ENCODE data around the gene PTCSC3.
"Not testable (repeated sequence)": the region's sequence is repeated elsewhere in the genome, so short reads cannot be mapped to it uniquely, and the experiment has no call there.

Gene PTCSC3

GRCh38 chr14:36171607-36172006, 4.9 kb downstream of the PTCSC3 start:
- DNase-seq: no peak

- DNase-seq: no peak
Observed at GRCh38 chr14:36167431-36167830, 9.1 kb downstream of the PTCSC3 start.

GRCh38 chr14:36163451-36163850, 13.1 kb downstream of the PTCSC3 start:
- no peak for DNase-seq

GRCh38 chr14:36162267-36162666, 14.3 kb downstream of the PTCSC3 start:
- DNase-seq: no peak

GRCh38 chr14:36161776-36162175, 14.7 kb downstream of the PTCSC3 start:
- DNase-seq: no peak

GRCh38 chr14:36151335-36151734, 25.2 kb downstream of the PTCSC3 start:
- DNase-seq: no peak

GRCh38 chr14:36134038-36134437, 42.5 kb downstream of the PTCSC3 start:
- no peak for DNase-seq

GRCh38 chr14:36132826-36133225, 43.7 kb downstream of the PTCSC3 start:
- no peak for DNase-seq

- DNase-seq: no peak
Observed at GRCh38 chr14:36130186-36130585, 46.3 kb downstream of the PTCSC3 start.

- no peak for DNase-seq
Observed at GRCh38 chr14:36129181-36129580, 47.3 kb downstream of the PTCSC3 start.

- DNase-seq: no peak
Observed at GRCh38 chr14:36113341-36113740, 63.2 kb downstream of the PTCSC3 start.

GRCh38 chr14:36111822-36112583, 64.5 kb downstream of the PTCSC3 start:
- no peak for DNase-seq

GRCh38 chr14:36105401-36105800, 71.1 kb downstream of the PTCSC3 start:
- DNase-seq: no peak

- not testable (repeated sequence) for DNase-seq
Observed at GRCh38 chr14:36104258-36104657, 72.3 kb downstream of the PTCSC3 start.

GRCh38 chr14:36099619-36100018, 76.9 kb downstream of the PTCSC3 start:
- no peak for DNase-seq

GRCh38 chr14:36097356-36097755, 79.2 kb downstream of the PTCSC3 start:
- DNase-seq: no peak

- DNase-seq: no peak
Observed at GRCh38 chr14:36096090-36096489, 80.4 kb downstream of the PTCSC3 start.

- no peak for DNase-seq
Observed at GRCh38 chr14:36094963-36095362, 81.6 kb downstream of the PTCSC3 start.

GRCh38 chr14:36091096-36091495, 85.4 kb downstream of the PTCSC3 start:
- DNase-seq: no peak

- DNase-seq: no peak
Observed at GRCh38 chr14:36087411-36087810, 89.1 kb downstream of the PTCSC3 start.

- DNase-seq: no peak
Observed at GRCh38 chr14:36086629-36087395, 89.7 kb downstream of the PTCSC3 start.

GRCh38 chr14:36085861-36086260, 90.7 kb downstream of the PTCSC3 start:
- DNase-seq: no peak
